K562 (cell line): ENCODE data around the gene SEZ6L.

Experiments used
- MAFF ChIP-seq: IDR thresholded peaks from 2 replicates; pipeline ENCODE4 v1.6.1; 2012; ENCODE audit warnings: low read length, improper control_type of control experiment
- RCOR1 ChIP-seq, 2 experiments: IDR thresholded peaks; 2 replicates each; pipeline ENCODE4 v1.6.1; 2012; ENCODE audit warnings: low read depth in 2 of 2, low read length in 2 of 2, borderline replicate concordance in 1 of 2, improper control_type of control experiment in 1 of 2
- ZNF12 ChIP-seq: sonication (generic); formaldehyde crosslinking; IDR thresholded peaks from 2 replicates; pipeline ENCODE4 v1.4.0; 2020; ENCODE audit warnings: mild to moderate bottlenecking, missing genetic modification reagents

DNA sequence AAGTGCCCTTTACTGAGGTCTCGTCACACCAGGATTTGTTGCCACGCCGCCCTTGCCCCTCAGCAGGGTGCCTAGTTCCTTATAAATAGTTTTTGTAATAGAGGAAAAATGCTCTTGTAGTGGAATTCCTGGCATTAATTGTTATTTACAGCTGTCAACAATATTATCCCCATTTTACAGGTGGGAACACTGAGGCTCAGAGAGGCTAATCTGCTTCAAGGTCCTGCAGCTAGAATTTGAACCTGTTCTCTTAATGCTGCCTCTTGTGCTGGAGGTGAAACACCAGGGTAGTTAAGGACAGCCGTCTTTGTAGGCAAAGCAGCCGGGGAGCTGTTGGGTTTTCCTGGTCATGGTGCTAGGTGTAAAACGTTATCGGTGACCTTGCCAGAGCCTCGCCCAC, 159.0 kb downstream of the SEZ6L start:
- no peak for TF ChIP-seq ZNF12
- no peak for TF ChIP-seq RCOR1 (IDR thresholded peaks at IDR 0.05; ENCODE audit: borderline replicate concordance in 1 of 2, low read depth in 2 of 2, low read length in 2 of 2)
- no peak for TF ChIP-seq MAFF
